Thyroid gland (tissue), 4 donors: Measurements from ENCODE around the gene ERVFRD-1.

Source experiments
- CTCF ChIP-seq, 6 experiments: fragments of 200-600 bp in 3 of 6; fragments of 450-650 bp in 3 of 6; sonication (generic) in 3 of 6; IDR thresholded peaks; one replicate each; pipeline ENCODE4 v1.5.1; 2016 to 2019; ENCODE audit warnings: antibody characterized with exemption in 6 of 6, mild to moderate bottlenecking in 2 of 6, inconsistent platforms in 1 of 6, moderate library complexity in 1 of 6
- POLR2A ChIP-seq, 2 donors: fragments of 450-650 bp; IDR thresholded peaks; one replicate each; pipeline ENCODE4 v1.6.1; 2017; ENCODE audit warnings: antibody characterized with exemption in 2 of 2, mild to moderate bottlenecking in 2 of 2, moderate library complexity in 1 of 2

GRCh38 chr6:11160199-11160598 is 48.7 kb upstream of the ERVFRD-1 start:
- no peak for TF ChIP-seq POLR2A (IDR thresholded peaks at IDR 0.05)
- TF ChIP-seq CTCF (IDR thresholded peaks at IDR 0.05), result no peak
